A673 (cell line): ENCODE results near the gene TNP1. TPM values are rescaled to one million over a fixed set of nuclear protein-coding genes. Genes with fewer than 3 reads are reported as not detected.
A peak's percentile ranks its signal among the peaks of the same experiment; 100 is the strongest.

Experiments
- BruUV-seq: library from RNA; stranded (reverse); fragments of 400-500 nt; replicated peaks from 2 replicates; lab custom pipeline; 2021; lab: Mats Ljungman, UMichigan
- CTCF ChIA-PET: fragments of 300-600 bp; sonication (Branson Sonifier 250); formaldehyde crosslinking; loops from one replicate; lab custom pipeline; 2022; ENCODE audit warnings: antibody characterized with exemption; lab: Charles Lee
- POLR2A ChIA-PET: fragments of 300-600 bp; sonication (Branson Sonifier 250); formaldehyde crosslinking; loops from one replicate; lab custom pipeline; 2022; ENCODE audit warnings: antibody characterized with exemption; ENCODE audit not compliant: low non-redundant PET; lab: Charles Lee
- DNase-seq: peaks from one replicate; pipeline ENCODE4 v3.0.0-alpha.2; 2015; ENCODE audit warnings: low spot score
- H3K27ac ChIP-seq: fragments of 200-600 bp; sonication (generic); 2 replicates; pipeline ENCODE4 v1.5.1; 2016; ENCODE audit warnings: mixed run types, low read depth, mild to moderate bottlenecking, mixed read lengths, antibody characterized with exemption, low read length; ENCODE audit not compliant: poor library complexity, severe bottlenecking
- H3K27me3 ChIP-seq: fragments of 200-600 bp; sonication (generic); replicated peaks from 2 replicates; pipeline ENCODE4 v1.6.1; 2017; ENCODE audit warnings: mixed run types, low read depth, mild to moderate bottlenecking, mixed read lengths, antibody characterized with exemption, low read length; ENCODE audit not compliant: insufficient read depth, poor library complexity
- H3K36me3 ChIP-seq: fragments of 200-600 bp; sonication (generic); 2 replicates; pipeline ENCODE4 v1.6.1; 2016; ENCODE audit warnings: mixed run types, mild to moderate bottlenecking, mixed read lengths, antibody characterized with exemption, low read length; ENCODE audit not compliant: insufficient read depth, poor library complexity, severe bottlenecking
- H3K4me1 ChIP-seq: fragments of 200-600 bp; sonication (generic); 2 replicates; pipeline ENCODE4 v1.6.1; 2017; ENCODE audit warnings: mixed run types, mild to moderate bottlenecking, mixed read lengths, antibody characterized with exemption, low read length; ENCODE audit not compliant: insufficient read depth, poor library complexity, severe bottlenecking
- H3K4me3 ChIP-seq: fragments of 200-600 bp; sonication (generic); 2 replicates; pipeline ENCODE4 v1.5.1; 2016; ENCODE audit warnings: low read depth, mixed run types, mild to moderate bottlenecking, mixed read lengths, low read length; ENCODE audit not compliant: poor library complexity, severe bottlenecking
- H3K9me3 ChIP-seq: fragments of 200-600 bp; sonication (generic); 2 replicates; pipeline ENCODE4 v1.6.1; 2016; ENCODE audit warnings: mixed run types, low read depth, mild to moderate bottlenecking, mixed read lengths, antibody characterized with exemption, low read length; ENCODE audit not compliant: poor library complexity, severe bottlenecking
- CTCF ChIP-seq: fragments of 300-800, 200-600 bp; sonication (generic); conservative IDR thresholded peaks from 2 replicates; pipeline ENCODE4 v1.5.1; 2017; ENCODE audit warnings: low read depth, mild to moderate bottlenecking, antibody characterized with exemption, low read length, moderate library complexity, mixed read lengths
- EZH2 ChIP-seq: fragments of 200-600 bp; sonication (generic); IDR thresholded peaks from 2 replicates; pipeline ENCODE4 v1.6.1; 2017; ENCODE audit warnings: borderline replicate concordance, low read depth, mild to moderate bottlenecking, mixed read lengths, antibody characterized with exemption, low read length; ENCODE audit not compliant: poor library complexity, severe bottlenecking
- intact Hi-C: fragments of 100-400 bp; cut with micrococcal nuclease; formaldehyde crosslinking; loops from one replicate; pipeline ENCODE4 v1.10.0; 2022; ENCODE audit not compliant: unreplicated experiment
- total RNA-seq: library from RNA; stranded (reverse); gene quantifications from 2 replicates; pipeline ENCODE4 v1.2.3, GENCODE V29; 2021

The TNP1 gene
- total RNA-seq, 1 experiment from 2014 or later: not detected

- POLR2A ChIA-PET: no interaction called here
- no peak for TF ChIP-seq EZH2
- TF ChIP-seq CTCF: no peak
- Histone ChIP-seq H3K27ac (no peak overlapping the region), H3K4me3 (no peak overlapping the region), H3K27me3 (no peaks in the 10 kb centered on the region), H3K9me3 (no peaks in the 10 kb centered on the region), H3K4me1 (no peaks in the 10 kb centered on the region), H3K36me3 (no peaks in the 10 kb centered on the region)
- DNase-seq: no peak
- intact Hi-C loops: loop anchor here (10.0 kb wide), 1 partner anchor 635 kb away; no protein-coding TSS in a partner anchor
- BruUV-seq: no TSS peak
- CTCF ChIA-PET: no interaction called here
Observed at GRCh38 chr2:216879727-216880508, 20.1 kb upstream of the TNP1 start.

- intact Hi-C loops: loop anchor here (10.0 kb wide), 1 partner anchor 637 kb away; no protein-coding TSS in a partner anchor
- Histone ChIP-seq H3K36me3 (no peaks in the 10 kb centered on the region), H3K4me1 (no peaks in the 10 kb centered on the region), H3K27me3 (no peaks in the 10 kb centered on the region), H3K27ac (no peak overlapping the region), H3K4me3 (no peak overlapping the region), H3K9me3 (no peaks in the 10 kb centered on the region)
- ChIA-PET CTCF (no interaction called here), POLR2A (no interaction called here)
- no TSS peak for BruUV-seq
- TF ChIP-seq EZH2: no peak
- DNase-seq: no peak
Observed at GRCh38 chr2:216878072-216878471, 18.2 kb upstream of the TNP1 start.

GRCh38 chr2:216877085-216877484, 17.2 kb upstream of the TNP1 start:
- intact Hi-C loops: loop anchor here (10.0 kb wide), 1 partner anchor 638 kb away; no protein-coding TSS in a partner anchor
- Histone ChIP-seq H3K9me3 (no peaks in the 10 kb centered on the region), H3K36me3 (no peaks in the 10 kb centered on the region), H3K27ac (no peak overlapping the region), H3K4me1 (no peaks in the 10 kb centered on the region), H3K4me3 (no peak overlapping the region), H3K27me3 (no peaks in the 10 kb centered on the region)
- ChIA-PET CTCF (no interaction called here), POLR2A (no interaction called here)
- TF ChIP-seq EZH2 (no peak), CTCF (peak; percentile 46)
- no TSS peak for BruUV-seq
- DNase-seq: peak; percentile 6
